PC-9 (cell line): ENCODE data around the gene MAN2A1.

Source experiments
- EZH2 ChIP-seq: fragments of 200-600 bp; sonication (generic); IDR thresholded peaks from 2 replicates; pipeline ENCODE4 v1.8.0; 2017; ENCODE audit warnings: antibody characterized with exemption, low read depth
- TF ChIP-seq, protein P1 (sequence below): fragments of 200-600 bp; sonication (generic); conservative IDR thresholded peaks from 2 replicates; pipeline ENCODE4 v1.6.1; 2017; ENCODE audit warnings: mixed run types, antibody characterized with exemption, mild to moderate bottlenecking, moderate library complexity

DNA sequence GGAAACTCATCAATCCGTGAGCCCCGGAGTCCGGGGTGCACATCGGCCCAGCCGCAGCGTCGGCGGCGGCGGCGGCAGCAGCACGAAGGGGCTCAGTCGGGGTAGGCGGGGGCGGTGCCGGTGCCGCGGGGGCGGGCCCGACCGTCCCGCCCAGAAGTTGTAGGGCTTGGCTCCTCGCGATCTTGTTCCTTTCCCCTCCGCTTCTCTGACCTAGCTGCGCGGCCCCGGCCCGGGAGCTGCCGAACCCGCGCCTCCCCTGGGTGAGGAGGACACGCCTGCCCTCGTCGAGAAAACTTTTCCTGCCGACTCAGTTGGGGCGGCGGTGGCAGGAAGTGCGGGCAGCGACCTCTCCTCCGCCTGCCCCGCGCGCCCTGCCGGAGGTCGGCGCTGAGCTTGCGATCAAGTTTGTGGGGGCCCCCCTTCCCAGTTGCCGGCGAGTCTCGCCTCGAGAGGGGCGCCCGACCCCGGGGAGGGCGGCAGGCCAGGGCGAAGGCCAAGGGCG, at the start of gene MAN2A1:
- TF ChIP-seq, protein P1, sequence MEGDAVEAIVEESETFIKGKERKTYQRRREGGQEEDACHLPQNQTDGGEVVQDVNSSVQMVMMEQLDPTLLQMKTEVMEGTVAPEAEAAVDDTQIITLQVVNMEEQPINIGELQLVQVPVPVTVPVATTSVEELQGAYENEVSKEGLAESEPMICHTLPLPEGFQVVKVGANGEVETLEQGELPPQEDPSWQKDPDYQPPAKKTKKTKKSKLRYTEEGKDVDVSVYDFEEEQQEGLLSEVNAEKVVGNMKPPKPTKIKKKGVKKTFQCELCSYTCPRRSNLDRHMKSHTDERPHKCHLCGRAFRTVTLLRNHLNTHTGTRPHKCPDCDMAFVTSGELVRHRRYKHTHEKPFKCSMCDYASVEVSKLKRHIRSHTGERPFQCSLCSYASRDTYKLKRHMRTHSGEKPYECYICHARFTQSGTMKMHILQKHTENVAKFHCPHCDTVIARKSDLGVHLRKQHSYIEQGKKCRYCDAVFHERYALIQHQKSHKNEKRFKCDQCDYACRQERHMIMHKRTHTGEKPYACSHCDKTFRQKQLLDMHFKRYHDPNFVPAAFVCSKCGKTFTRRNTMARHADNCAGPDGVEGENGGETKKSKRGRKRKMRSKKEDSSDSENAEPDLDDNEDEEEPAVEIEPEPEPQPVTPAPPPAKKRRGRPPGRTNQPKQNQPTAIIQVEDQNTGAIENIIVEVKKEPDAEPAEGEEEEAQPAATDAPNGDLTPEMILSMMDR: no peak
- no peak for TF ChIP-seq EZH2
